ENCODE measurements around the gene FZD1. TPM values are rescaled to one million over a fixed set of nuclear protein-coding genes. Genes with fewer than 3 reads are reported as not detected.

FZD1 gene
- total RNA-seq, 1 experiment from 2014 or later: 7.9 TPM

- no peaks in the 10 kb centered on the region for H4K20me1 ChIP-seq (ENCODE audit: insufficient read depth, low read depth, low read length)
- H3K4me3 ChIP-seq (ENCODE audit: low read length): no peak overlapping the region
- no peak for DNase-seq
- H3K4me1 ChIP-seq (ENCODE audit: low read length): no peaks in the 10 kb centered on the region
- H3K79me2 ChIP-seq (ENCODE audit: low read length): no peaks in the 10 kb centered on the region
- H3K9ac ChIP-seq (ENCODE audit: low read length): no peak overlapping the region
- no peaks in the 10 kb centered on the region for H3K27me3 ChIP-seq (ENCODE audit: low read length)
- no peaks in the 10 kb centered on the region for H3K9me3 ChIP-seq (ENCODE audit: low read length)
- no peaks in the 10 kb centered on the region for H3K36me3 ChIP-seq (ENCODE audit: insufficient read depth, low read length)
- no peaks in the 10 kb centered on the region for H3K9me2 ChIP-seq (replicated peaks; ENCODE audit: insufficient read depth, low read length)
- H3K27ac ChIP-seq (ENCODE audit: low read length): no peak overlapping the region
- no peak overlapping the region for H3K4me2 ChIP-seq (ENCODE audit: low read depth, low read length, poor library complexity, severe bottlenecking)
- no peak overlapping the region for H2AFZ ChIP-seq (ENCODE audit: low read length)
These were observed 13.5 kb upstream of the FZD1 start for GRCh38 chr7:91250706-91251105.

GRCh38 chr7:91251877-91252276 is 12.4 kb upstream of the FZD1 start:
- no peaks in the 10 kb centered on the region for H3K79me2 ChIP-seq (ENCODE audit: low read length)

GRCh38 chr7:91263384-91264045 is 718 bp upstream of the FZD1 start:
- H3K4me2 ChIP-seq (ENCODE audit: low read depth, low read length, poor library complexity, severe bottlenecking): peak overlapping the region; percentile 99
- H3K36me3 ChIP-seq (ENCODE audit: insufficient read depth, low read length): no peaks in the 10 kb centered on the region; the same call in 1 of the 2 replicates
- H3K4me1 ChIP-seq (ENCODE audit: low read length): peaks cover 51% of the 10 kb centered on the region
- H3K9me3 ChIP-seq (ENCODE audit: low read length): no peaks in the 10 kb centered on the region
- H3K9me2 ChIP-seq (replicated peaks; ENCODE audit: insufficient read depth, low read length): no peaks in the 10 kb centered on the region
- peak overlapping the region; percentile 79 for H3K4me3 ChIP-seq (ENCODE audit: low read length)
- peaks cover 9% of the 10 kb centered on the region for H3K79me2 ChIP-seq (ENCODE audit: low read length)
- no peaks in the 10 kb centered on the region for H3K27me3 ChIP-seq (ENCODE audit: low read length)
- DNase-seq: peak; percentile 69
- no peak overlapping the region for H3K27ac ChIP-seq (ENCODE audit: low read length)
- H3K9ac ChIP-seq (ENCODE audit: low read length): peak overlapping the region; percentile 83
- H4K20me1 ChIP-seq (ENCODE audit: insufficient read depth, low read depth, low read length): peaks cover 28% of the 10 kb centered on the region
- peak overlapping the region; percentile 53 for H2AFZ ChIP-seq (ENCODE audit: low read length)

More at GRCh38 chr7:91251877-91252276, 12.4 kb upstream of the FZD1 start:
- H3K4me1 ChIP-seq (ENCODE audit: low read length): no peaks in the 10 kb centered on the region
- no peak overlapping the region for H3K4me2 ChIP-seq (ENCODE audit: low read depth, low read length, poor library complexity, severe bottlenecking)
- no peak overlapping the region for H3K4me3 ChIP-seq (ENCODE audit: low read length)
- no peak overlapping the region for H3K9ac ChIP-seq (ENCODE audit: low read length)
- H2AFZ ChIP-seq (ENCODE audit: low read length): no peak overlapping the region
- H4K20me1 ChIP-seq (ENCODE audit: insufficient read depth, low read depth, low read length): no peaks in the 10 kb centered on the region
- no peaks in the 10 kb centered on the region for H3K36me3 ChIP-seq (ENCODE audit: insufficient read depth, low read length)
- H3K9me2 ChIP-seq (replicated peaks; ENCODE audit: insufficient read depth, low read length): no peaks in the 10 kb centered on the region
- H3K27me3 ChIP-seq (ENCODE audit: low read length): no peaks in the 10 kb centered on the region
- no peak overlapping the region for H3K27ac ChIP-seq (ENCODE audit: low read length)
- no peaks in the 10 kb centered on the region for H3K9me3 ChIP-seq (ENCODE audit: low read length)
- no peak for DNase-seq

GRCh38 chr7:91264924-91265681 is 870 bp downstream of the FZD1 start:
- Histone ChIP-seq H3K9ac (ENCODE audit: low read length) (peak overlapping the region; percentile 83), H3K9me2 (replicated peaks; ENCODE audit: insufficient read depth, low read length) (no peaks in the 10 kb centered on the region), H4K20me1 (ENCODE audit: insufficient read depth, low read depth, low read length) (peaks cover 28% of the 10 kb centered on the region), H3K4me3 (ENCODE audit: low read length) (peak overlapping the region; percentile 79), H3K27me3 (ENCODE audit: low read length) (no peaks in the 10 kb centered on the region), H2AFZ (ENCODE audit: low read length) (peak overlapping the region; percentile 61; the same call in 1 of the 2 replicates), H3K79me2 (ENCODE audit: low read length) (peaks cover 9% of the 10 kb centered on the region), H3K9me3 (ENCODE audit: low read length) (no peaks in the 10 kb centered on the region), H3K36me3 (ENCODE audit: insufficient read depth, low read length) (no peaks in the 10 kb centered on the region; the same call in 1 of the 2 replicates), H3K4me1 (ENCODE audit: low read length) (peaks cover 55% of the 10 kb centered on the region), H3K27ac (ENCODE audit: low read length) (0 out of 2 replicates have a peak overlapping the region, but pooled peaks have one; percentile 43), H3K4me2 (ENCODE audit: low read depth, low read length, poor library complexity, severe bottlenecking) (peak overlapping the region; percentile 99)
- peak; percentile 89 for DNase-seq

GRCh38 chr7:91265693-91266066 is 1.4 kb downstream of the FZD1 start:
- H3K27me3 ChIP-seq (ENCODE audit: low read length): no peaks in the 10 kb centered on the region
- no peak for DNase-seq
- H3K9ac ChIP-seq (ENCODE audit: low read length): peak overlapping the region; percentile 83
- H3K9me2 ChIP-seq (replicated peaks; ENCODE audit: insufficient read depth, low read length): no peaks in the 10 kb centered on the region
- no peak overlapping the region for H2AFZ ChIP-seq (ENCODE audit: low read length)
- H3K4me3 ChIP-seq (ENCODE audit: low read length): peak overlapping the region; percentile 79
- no peaks in the 10 kb centered on the region for H3K9me3 ChIP-seq (ENCODE audit: low read length)
- peaks cover 9% of the 10 kb centered on the region for H3K79me2 ChIP-seq (ENCODE audit: low read length)
- H3K4me1 ChIP-seq (ENCODE audit: low read length): peaks cover 55% of the 10 kb centered on the region
- H4K20me1 ChIP-seq (ENCODE audit: insufficient read depth, low read depth, low read length): peaks cover 28% of the 10 kb centered on the region
- H3K36me3 ChIP-seq (ENCODE audit: insufficient read depth, low read length): no peaks in the 10 kb centered on the region; the same call in 1 of the 2 replicates
- peak overlapping the region; percentile 99 for H3K4me2 ChIP-seq (ENCODE audit: low read depth, low read length, poor library complexity, severe bottlenecking)
- no peak overlapping the region for H3K27ac ChIP-seq (ENCODE audit: low read length)

GRCh38 chr7:91266067-91266688 is 1.9 kb downstream of the FZD1 start:
- Histone ChIP-seq H3K9ac (ENCODE audit: low read length) (peak overlapping the region; percentile 83; the same call in 1 of the 2 replicates), H3K4me2 (ENCODE audit: low read depth, low read length, poor library complexity, severe bottlenecking) (peak overlapping the region; percentile 99), H3K9me2 (replicated peaks; ENCODE audit: insufficient read depth, low read length) (no peaks in the 10 kb centered on the region), H3K79me2 (ENCODE audit: low read length) (peaks cover 9% of the 10 kb centered on the region), H3K36me3 (ENCODE audit: insufficient read depth, low read length) (no peaks in the 10 kb centered on the region; the same call in 1 of the 2 replicates), H4K20me1 (ENCODE audit: insufficient read depth, low read depth, low read length) (peaks cover 28% of the 10 kb centered on the region), H2AFZ (ENCODE audit: low read length) (no peak overlapping the region), H3K4me3 (ENCODE audit: low read length) (peak overlapping the region; percentile 79; the same call in 1 of the 2 replicates), H3K27ac (ENCODE audit: low read length) (no peak overlapping the region), H3K9me3 (ENCODE audit: low read length) (no peaks in the 10 kb centered on the region), H3K4me1 (ENCODE audit: low read length) (peaks cover 55% of the 10 kb centered on the region), H3K27me3 (ENCODE audit: low read length) (no peaks in the 10 kb centered on the region)
- no peak for DNase-seq

GRCh38 chr7:91266689-91267090 is 2.5 kb downstream of the FZD1 start:
- DNase-seq: no peak
- Histone ChIP-seq H3K27me3 (ENCODE audit: low read length) (no peaks in the 10 kb centered on the region), H3K9ac (ENCODE audit: low read length) (no peak overlapping the region), H2AFZ (ENCODE audit: low read length) (no peak overlapping the region), H3K4me3 (ENCODE audit: low read length) (no peak overlapping the region), H3K4me2 (ENCODE audit: low read depth, low read length, poor library complexity, severe bottlenecking) (peak overlapping the region; percentile 49), H3K36me3 (ENCODE audit: insufficient read depth, low read length) (no peaks in the 10 kb centered on the region; the same call in 1 of the 2 replicates), H4K20me1 (ENCODE audit: insufficient read depth, low read depth, low read length) (peaks cover 28% of the 10 kb centered on the region), H3K79me2 (ENCODE audit: low read length) (peaks cover 9% of the 10 kb centered on the region), H3K4me1 (ENCODE audit: low read length) (peaks cover 54% of the 10 kb centered on the region), H3K9me3 (ENCODE audit: low read length) (no peaks in the 10 kb centered on the region), H3K9me2 (replicated peaks; ENCODE audit: insufficient read depth, low read length) (no peaks in the 10 kb centered on the region), H3K27ac (ENCODE audit: low read length) (no peak overlapping the region)
